HepG2 (cell line): ENCODE measurements around the gene UNC79. TPM values are rescaled to one million over a fixed set of nuclear protein-coding genes. Genes with fewer than 3 reads are reported as not detected.

Experiments
- ATAC-seq: fragments of 200-7000 bp; cut with Tn5 transposase; 3 replicates; pipeline ENCODE4 v1.9.1; 2020; ENCODE audit warnings: mild to moderate bottlenecking, moderate library complexity
- BruUV-seq: library from RNA; stranded (reverse); fragments of 400-500 nt; replicated peaks from 2 replicates; lab custom pipeline; 2021; lab: Mats Ljungman, UMichigan
- CTCF ChIA-PET: fragments of 300-600 bp; formaldehyde crosslinking; extraction: SDS; loops from one replicate; lab custom pipeline; 2021; ENCODE audit warnings: low total read pairs, inconsistent platforms, low intra/inter-chr PET ratio; lab: Yijun Ruan, JAX
- POLR2A ChIA-PET: fragments of 350-600 bp; sonication (Branson Sonifier 250); formaldehyde crosslinking; loops from one replicate; lab custom pipeline; 2020; ENCODE audit warnings: antibody characterized with exemption, inconsistent platforms; lab: Yijun Ruan, JAX
- DNase-seq: peaks from one replicate; pipeline ENCODE4 v3.0.0-alpha.2; 2015; ENCODE audit warnings: low spot score
- FAIRE-seq: peaks from 3 replicates; lab custom pipeline; 2011; peaks lifted over from hg19 to GRCh38; lab: Jason Lieb, UNC
- H2AFZ ChIP-seq: one replicate; pipeline ENCODE4 v1.6.1; 2011; ENCODE audit warnings: low read length, inconsistent platforms
- H3K27ac ChIP-seq: fragments of 300-600 bp; 3 replicates; pipeline ENCODE4 v1.8.0; 2011; ENCODE audit warnings: mixed run types, mild to moderate bottlenecking, mixed read lengths, low read length, inconsistent platforms; ENCODE audit not compliant: insufficient read depth; ENCODE audit errors: extremely low read length
- H3K27me3 ChIP-seq, 2 experiments: fragments of 200-600 bp in 1 of 2; 2 replicates in 1 of 2; 3 replicates in 1 of 2; pipeline versions ENCODE4 v1.6.0 to v1.8.0; 2011; ENCODE audit warnings: low read length in 2 of 2, mild to moderate bottlenecking in 2 of 2, moderate library complexity in 2 of 2, inconsistent platforms in 1 of 2; ENCODE audit not compliant: insufficient read depth in 2 of 2, control insufficient read depth in 1 of 2
- H3K36me3 ChIP-seq, 2 experiments: fragments of 200-600 bp in 1 of 2; replicated peaks in 1 of 2; 2 replicates in 1 of 2; 3 replicates in 1 of 2; pipeline versions ENCODE4 v1.5.1 to v1.8.0; 2011; ENCODE audit warnings: low read length in 2 of 2, inconsistent platforms in 1 of 2; ENCODE audit not compliant: insufficient read depth in 2 of 2, control insufficient read depth in 1 of 2
- H3K4me1 ChIP-seq: 2 replicates; pipeline ENCODE4 v1.5.1; 2012; ENCODE audit warnings: low read length, inconsistent platforms; ENCODE audit not compliant: insufficient read depth
- H3K4me2 ChIP-seq: 2 replicates; pipeline ENCODE4 v1.6.0; 2011; ENCODE audit warnings: low read depth, low read length, inconsistent platforms
- H3K4me3 ChIP-seq, 3 experiments: fragments of 200-600 bp in 1 of 3; sonication (generic), shearing (Covaris generic) in 1 of 3; replicated peaks in 1 of 3; 2 replicates each; pipeline ENCODE4 v1.5.1; 2011 to 2016; ENCODE audit warnings: low read length in 3 of 3, inconsistent platforms in 2 of 3, low read depth in 2 of 3, mild to moderate bottlenecking in 2 of 3, control low read depth in 1 of 3, mixed read lengths in 1 of 3; ENCODE audit not compliant: insufficient read depth in 1 of 3
- H3K79me2 ChIP-seq: one replicate; pipeline ENCODE4 v1.6.1; 2011; ENCODE audit warnings: low read length, inconsistent platforms; ENCODE audit not compliant: insufficient read depth
- H3K9ac ChIP-seq: 2 replicates; pipeline ENCODE4 v1.6.0; 2011; ENCODE audit warnings: mild to moderate bottlenecking, low read depth, low read length, inconsistent platforms; ENCODE audit not compliant: insufficient read depth
- H3K9me3 ChIP-seq: 2 replicates; pipeline ENCODE4 v1.5.1; 2012; ENCODE audit warnings: mild to moderate bottlenecking, low read length
- H4K20me1 ChIP-seq: 2 replicates; pipeline ENCODE4 v1.6.0; 2011; ENCODE audit warnings: inconsistent platforms, mild to moderate bottlenecking, low read length, moderate library complexity; ENCODE audit not compliant: insufficient read depth
- AGO1 ChIP-seq: fragments of 200-400 bp; formaldehyde crosslinking; IDR thresholded peaks from 2 replicates; pipeline ENCODE4 v1.6.1; 2017; ENCODE audit warnings: mild to moderate bottlenecking, low read depth, low read length, moderate library complexity; ENCODE audit not compliant: poor library complexity, severe bottlenecking
- MBD4 ChIP-seq: IDR thresholded peaks from 2 replicates; pipeline ENCODE4 v1.6.1; 2012; ENCODE audit warnings: low read length, inconsistent platforms, borderline replicate concordance
- SRSF1 ChIP-seq: fragments of 200-400 bp; formaldehyde crosslinking; optimal IDR thresholded peaks from 2 replicates; pipeline ENCODE3; 2017; ENCODE audit warnings: mild to moderate bottlenecking, low read depth, low read length, moderate library complexity
- TBX3 ChIP-seq: fragments of 450-650 bp; IDR thresholded peaks from 2 replicates; pipeline ENCODE4 v1.6.1; 2017; ENCODE audit warnings: antibody characterized with exemption, mild to moderate bottlenecking, inconsistent platforms, borderline replicate concordance
- ZNF430 ChIP-seq: sonication (generic); formaldehyde crosslinking; IDR thresholded peaks from 2 replicates; pipeline ENCODE4 v1.9.0; 2021; ENCODE audit warnings: mild to moderate bottlenecking, missing genetic modification reagents
- ZNF879 ChIP-seq: sonication (generic); formaldehyde crosslinking; IDR thresholded peaks from 2 replicates; pipeline ENCODE4 v1.8.1; 2023; ENCODE audit warnings: missing genetic modification reagents
- WGBS: methylation state at CpG from one replicate; pipeline ENCODE4 v1.1.6; 2017; ENCODE audit warnings: low lambda C conversion rate; 5-methylcytosine and 5-hydroxymethylcytosine counted together
- in situ Hi-C: cut with HindIII; loops from 2 replicates; pipeline ENCODE4 v1.10.0; 2017; ENCODE audit warnings: low pct_unique_long_range_greater_than_20kb; ENCODE audit not compliant: extremely low pct_ligation_motif_present
- intact Hi-C: fragments of 100-400 bp; cut with micrococcal nuclease; formaldehyde crosslinking; loops from one replicate; pipeline ENCODE4 v1.10.0; 2022; ENCODE audit not compliant: unreplicated experiment
- polyA plus RNA-seq, 8 experiments: library from polyadenylated mRNA; depleted of rRNA in 3 of 8; stranded (reverse) in 7 of 8; unstranded in 1 of 8; fragments of >200 nt; fragmentation: Illumina TruSeq in 4 of 8; extraction: Trizol in 4 of 8; gene quantifications; 2 replicates each; pipeline versions ENCODE4 v1.2.1 to v1.2.3, GENCODE V29; 2011 to 2016; ENCODE audit warnings: low read depth in 4 of 8, missing spikeins in 1 of 8, mixed read lengths in 1 of 8; ENCODE audit not compliant: insufficient read depth in 1 of 8
- total RNA-seq, 5 experiments: library from RNA; depleted of rRNA; stranded (reverse); fragments of >200 nt; fragmentation: Illumina TruSeq; extraction: Trizol; gene quantifications; 2 replicates each; pipeline ENCODE4 v1.2.3, GENCODE V29; 2016; ENCODE audit warnings: low read depth in 1 of 5
- TF ChIP-seq, protein P1 (sequence below): sonication (generic); formaldehyde crosslinking; IDR thresholded peaks from 2 replicates; pipeline ENCODE4 v1.5.1; 2020; ENCODE audit warnings: mild to moderate bottlenecking, missing genetic modification reagents, borderline replicate concordance
- TF ChIP-seq, protein P2 (sequence below): sonication (generic); formaldehyde crosslinking; IDR thresholded peaks from 2 replicates; pipeline ENCODE4 v1.4.0; 2020; ENCODE audit warnings: missing genetic modification reagents
- TF ChIP-seq, protein P3 (sequence below): sonication (generic); formaldehyde crosslinking; IDR thresholded peaks from 2 replicates; pipeline ENCODE4 v1.8.1; 2023; ENCODE audit warnings: mild to moderate bottlenecking, inconsistent platforms, moderate library complexity, missing genetic modification reagents, borderline replicate concordance
- TF ChIP-seq, protein P4 (sequence below): IDR thresholded peaks from 2 replicates; pipeline ENCODE4 v1.6.1; 2012; ENCODE audit warnings: low read depth, low read length, improper control_type of control experiment

UNC79 gene
- total and polyA plus RNA-seq, 2 of the 13 experiments (the other 11 are each of a cell fraction or from before 2014, with no cell fraction given): under 0.01 TPM; not detected in 1

DNA sequence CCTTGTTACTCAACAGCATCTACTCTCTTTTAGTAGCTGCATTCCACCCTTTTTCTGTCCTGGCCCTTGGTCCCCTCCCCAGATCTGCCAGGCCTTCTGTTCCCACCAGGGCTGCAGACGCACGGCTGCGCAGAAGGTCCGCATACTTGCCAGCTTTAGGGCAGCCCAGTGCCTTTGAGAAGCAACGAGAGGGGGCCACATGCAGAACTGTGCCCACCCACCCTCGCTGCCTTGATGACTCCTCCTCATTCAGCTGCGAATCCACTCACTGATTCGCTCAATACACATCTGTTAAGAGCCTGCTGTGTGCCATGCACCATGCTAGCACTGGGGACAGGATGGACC, 318.3 kb downstream of the UNC79 start:
- POLR2A ChIA-PET: no interaction called here
- DNase-seq: no peak
- TF ChIP-seq, protein P1, sequence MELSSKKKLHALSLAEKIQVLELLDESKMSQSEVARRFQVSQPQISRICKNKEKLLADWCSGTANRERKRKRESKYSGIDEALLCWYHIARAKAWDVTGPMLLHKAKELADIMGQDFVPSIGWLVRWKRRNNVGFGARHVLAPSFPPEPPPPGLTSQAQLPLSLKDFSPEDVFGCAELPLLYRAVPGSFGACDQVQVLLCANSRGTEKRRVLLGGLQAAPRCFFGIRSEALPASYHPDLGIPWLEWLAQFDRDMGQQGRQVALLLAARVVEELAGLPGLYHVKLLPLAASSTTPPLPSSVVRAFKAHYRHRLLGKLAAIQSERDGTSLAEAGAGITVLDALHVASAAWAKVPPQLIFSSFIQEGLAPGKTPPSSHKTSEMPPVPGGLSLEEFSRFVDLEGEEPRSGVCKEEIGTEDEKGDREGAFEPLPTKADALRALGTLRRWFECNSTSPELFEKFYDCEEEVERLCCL (CRISPR knock-in tag): no peak

DNA sequence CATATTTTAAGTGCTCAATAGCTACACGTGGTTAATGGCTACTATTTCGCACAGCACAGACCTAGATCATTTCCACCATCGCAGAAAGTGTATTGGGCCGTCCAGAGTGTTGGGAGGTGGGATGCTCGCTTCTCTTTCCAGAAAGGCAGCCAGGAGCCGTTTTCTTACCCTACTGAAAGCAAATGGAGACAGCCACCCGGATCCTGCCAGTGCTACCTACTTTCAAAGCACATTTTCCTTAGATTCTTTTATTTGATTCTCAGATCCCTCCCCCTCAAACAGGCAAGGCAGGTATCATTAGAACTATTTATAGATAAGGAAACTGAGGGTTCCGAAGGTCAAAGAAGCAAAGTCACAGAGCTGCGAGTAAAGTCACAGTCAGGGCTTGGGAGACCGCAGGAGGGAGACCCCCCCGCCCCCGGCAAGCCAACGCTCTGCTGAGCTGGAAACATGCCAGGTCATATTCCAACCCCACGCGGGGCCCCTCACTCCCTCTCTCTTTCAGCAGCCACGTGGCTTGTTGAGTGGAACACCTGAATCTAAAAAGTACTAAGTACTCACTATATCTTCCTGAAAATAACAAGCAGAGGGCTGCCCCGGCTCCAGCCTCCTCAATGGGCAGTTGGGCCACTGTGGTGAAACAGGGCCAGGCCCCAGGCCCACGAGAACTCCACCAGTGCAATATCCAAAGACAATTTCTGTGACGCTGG, 321.4 kb downstream of the UNC79 start:
- intact Hi-C loops: no loop called here
- H3K27ac ChIP-seq: no peak overlapping the region
- TF ChIP-seq, protein P2, sequence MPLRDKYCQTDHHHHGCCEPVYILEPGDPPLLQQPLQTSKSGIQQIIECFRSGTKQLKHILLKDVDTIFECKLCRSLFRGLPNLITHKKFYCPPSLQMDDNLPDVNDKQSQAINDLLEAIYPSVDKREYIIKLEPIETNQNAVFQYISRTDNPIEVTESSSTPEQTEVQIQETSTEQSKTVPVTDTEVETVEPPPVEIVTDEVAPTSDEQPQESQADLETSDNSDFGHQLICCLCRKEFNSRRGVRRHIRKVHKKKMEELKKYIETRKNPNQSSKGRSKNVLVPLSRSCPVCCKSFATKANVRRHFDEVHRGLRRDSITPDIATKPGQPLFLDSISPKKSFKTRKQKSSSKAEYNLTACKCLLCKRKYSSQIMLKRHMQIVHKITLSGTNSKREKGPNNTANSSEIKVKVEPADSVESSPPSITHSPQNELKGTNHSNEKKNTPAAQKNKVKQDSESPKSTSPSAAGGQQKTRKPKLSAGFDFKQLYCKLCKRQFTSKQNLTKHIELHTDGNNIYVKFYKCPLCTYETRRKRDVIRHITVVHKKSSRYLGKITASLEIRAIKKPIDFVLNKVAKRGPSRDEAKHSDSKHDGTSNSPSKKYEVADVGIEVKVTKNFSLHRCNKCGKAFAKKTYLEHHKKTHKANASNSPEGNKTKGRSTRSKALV (CRISPR knock-in tag): no peak
- TF ChIP-seq, protein P3, sequence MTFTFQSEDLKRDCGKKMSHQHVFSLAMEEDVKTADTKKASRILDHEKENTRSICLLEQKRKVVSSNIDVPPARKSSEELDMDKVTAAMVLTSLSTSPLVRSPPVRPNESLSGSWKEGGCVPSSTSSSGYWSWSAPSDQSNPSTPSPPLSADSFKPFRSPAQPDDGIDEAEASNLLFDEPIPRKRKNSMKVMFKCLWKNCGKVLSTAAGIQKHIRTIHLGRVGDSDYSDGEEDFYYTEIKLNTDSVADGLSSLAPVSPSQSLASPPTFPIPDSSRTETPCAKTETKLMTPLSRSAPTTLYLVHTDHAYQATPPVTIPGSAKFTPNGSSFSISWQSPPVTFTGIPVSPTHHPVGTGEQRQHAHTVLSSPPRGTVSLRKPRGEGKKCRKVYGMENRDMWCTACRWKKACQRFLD: no peak
- TF ChIP-seq, protein P4, sequence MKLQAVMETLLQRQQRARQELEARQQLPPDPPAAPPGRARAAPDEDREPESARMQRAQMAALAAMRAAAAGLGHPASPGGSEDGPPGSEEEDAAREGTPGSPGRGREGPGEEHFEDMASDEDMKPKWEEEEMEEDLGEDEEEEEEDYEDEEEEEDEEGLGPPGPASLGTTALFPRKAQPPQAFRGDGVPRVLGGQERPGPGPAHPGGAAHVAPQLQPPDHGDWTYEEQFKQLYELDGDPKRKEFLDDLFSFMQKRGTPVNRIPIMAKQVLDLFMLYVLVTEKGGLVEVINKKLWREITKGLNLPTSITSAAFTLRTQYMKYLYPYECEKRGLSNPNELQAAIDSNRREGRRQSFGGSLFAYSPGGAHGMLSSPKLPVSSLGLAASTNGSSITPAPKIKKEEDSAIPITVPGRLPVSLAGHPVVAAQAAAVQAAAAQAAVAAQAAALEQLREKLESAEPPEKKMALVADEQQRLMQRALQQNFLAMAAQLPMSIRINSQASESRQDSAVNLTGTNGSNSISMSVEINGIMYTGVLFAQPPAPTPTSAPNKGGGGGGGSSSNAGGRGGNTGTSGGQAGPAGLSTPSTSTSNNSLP: no peak
- no peak for TF ChIP-seq AGO1
- TF ChIP-seq ZNF879 (CRISPR knock-in tag): no peak
- TF ChIP-seq MBD4: no peak
- TF ChIP-seq SRSF1: no peak
- TF ChIP-seq ZNF430 (CRISPR knock-in tag): no peak
- no peak for TF ChIP-seq TBX3

More for the DNA sequence above, 318.3 kb downstream of the UNC79 start:
- H3K79me2 ChIP-seq: no peaks in the 10 kb centered on the region
- no peak overlapping the region for H3K9ac ChIP-seq
- no peak overlapping the region for H3K4me3 ChIP-seq
- no peaks in the 10 kb centered on the region; a peak in 1 of 5 replicates for H3K27me3 ChIP-seq
- H3K27ac ChIP-seq: no peak overlapping the region
- H2AFZ ChIP-seq: no peak overlapping the region
- no peaks in the 10 kb centered on the region for H4K20me1 ChIP-seq
- FAIRE-seq (no peak), ATAC-seq (no peak)
- WGBS: 92% methylated on average over 7 of the region's 8 CpGs
- no peak overlapping the region for H3K4me2 ChIP-seq
- no peaks in the 10 kb centered on the region for H3K9me3 ChIP-seq
- in situ Hi-C loops: no loop called here
- intact Hi-C loops: no loop called here
- no TSS peak for BruUV-seq
- H3K4me1 ChIP-seq: peaks cover 21% of the 10 kb centered on the region
- CTCF ChIA-PET: no interaction called here
- no peaks in the 10 kb centered on the region for H3K36me3 ChIP-seq

More for the DNA sequence above, 321.4 kb downstream of the UNC79 start:
- POLR2A ChIA-PET: no interaction called here
- 76% methylated on average over 16 of the region's 19 CpGs for WGBS
- no peaks in the 10 kb centered on the region for H3K79me2 ChIP-seq
- DNase-seq: no peak
- no peak overlapping the region for H2AFZ ChIP-seq
- H3K4me2 ChIP-seq: no peak overlapping the region
- FAIRE-seq: no peak
- CTCF ChIA-PET: no interaction called here
- no TSS peak for BruUV-seq
- no peak for ATAC-seq
- H3K36me3 ChIP-seq: no peaks in the 10 kb centered on the region
- H3K27me3 ChIP-seq: no peaks in the 10 kb centered on the region; a peak in 1 of 5 replicates
- H4K20me1 ChIP-seq: no peaks in the 10 kb centered on the region
- in situ Hi-C loops: no loop called here
- peaks cover 21% of the 10 kb centered on the region for H3K4me1 ChIP-seq
- no peak overlapping the region for H3K9ac ChIP-seq
- no peaks in the 10 kb centered on the region for H3K9me3 ChIP-seq
- H3K4me3 ChIP-seq: no peak overlapping the region
